Type B pancreatic cell (in vitro differentiated cells): Measurements from ENCODE around the gene CCDC116. TPM values are rescaled to one million over a fixed set of nuclear protein-coding genes. Genes with fewer than 3 reads are reported as not detected.
"Not testable (repeated sequence)": the region's sequence is repeated elsewhere in the genome, so short reads cannot be mapped to it uniquely, and the experiment has no call there.

Experiments
- DNase-seq: peaks from one replicate; pipeline ENCODE4 v3.0.0; 2021; ENCODE audit warnings: mixed read lengths; ENCODE audit not compliant: unreplicated experiment; ENCODE audit errors: extremely low spot score
- H3K27ac Mint-ChIP-seq: 2 replicates; pipeline ENCODE4 v1.8.0; 2021; ENCODE audit warnings: mild to moderate bottlenecking, mixed read lengths
- H3K27me3 Mint-ChIP-seq: 2 replicates; pipeline ENCODE4 v1.8.0; 2021; ENCODE audit warnings: mixed read lengths
- H3K36me3 Mint-ChIP-seq: 2 replicates; pipeline ENCODE4 v1.8.0; 2021; ENCODE audit warnings: mixed read lengths
- H3K4me1 Mint-ChIP-seq: one replicate; pipeline ENCODE4 v1.8.0; 2021; ENCODE audit warnings: mixed read lengths; ENCODE audit not compliant: unreplicated experiment
- H3K4me3 Mint-ChIP-seq: 2 replicates; pipeline ENCODE4 v1.8.0; 2021; ENCODE audit warnings: mild to moderate bottlenecking, mixed read lengths
- H3K9me3 Mint-ChIP-seq: 2 replicates; pipeline ENCODE4 v1.8.0; 2021; ENCODE audit warnings: mixed read lengths
- CTCF ChIP-seq: fragments of 200-600 bp; sonication (generic); conservative IDR thresholded peaks from 2 replicates; pipeline ENCODE4 v1.5.0; 2021; ENCODE audit warnings: antibody characterized with exemption, mild to moderate bottlenecking
- total RNA-seq: library from RNA; stranded (reverse); gene quantifications from 2 replicates; pipeline ENCODE4 v1.2.1, GENCODE V29; 2021; ENCODE audit warnings: low replicate concordance

The CCDC116 gene
- total RNA-seq, 1 donor from 2014 or later = 0.87 TPM

- Mint-ChIP-seq H3K9me3 (no peaks in the 10 kb centered on the region), H3K27ac (no peak overlapping the region), H3K4me3 (no peak overlapping the region), H3K4me1 (peaks cover 7% of the 10 kb centered on the region), H3K27me3 (no peaks in the 10 kb centered on the region), H3K36me3 (peaks cover 34% of the 10 kb centered on the region)
- TF ChIP-seq CTCF = no peak
- no peak for DNase-seq
Observed at GRCh38 chr22:21594865-21595452, 37.6 kb upstream of the CCDC116 start.

- not testable (repeated sequence) for H3K27ac Mint-ChIP-seq, H3K9me3 Mint-ChIP-seq, DNase-seq, H3K4me3 Mint-ChIP-seq, H3K4me1 Mint-ChIP-seq, H3K27me3 Mint-ChIP-seq
- peaks cover 34% of the 10 kb centered on the region for H3K36me3 Mint-ChIP-seq
Observed at GRCh38 chr22:21596356-21597135, 36.0 kb upstream of the CCDC116 start.

GRCh38 chr22:21598302-21598701, 34.3 kb upstream of the CCDC116 start:
- peaks cover 29% of the 10 kb centered on the region for H3K36me3 Mint-ChIP-seq
- no peak overlapping the region for H3K27ac Mint-ChIP-seq
- H3K27me3 Mint-ChIP-seq = no peaks in the 10 kb centered on the region
- no peak for TF ChIP-seq CTCF
- no peak overlapping the region for H3K4me3 Mint-ChIP-seq
- H3K9me3 Mint-ChIP-seq = no peaks in the 10 kb centered on the region
- DNase-seq = no peak
- no peaks in the 10 kb centered on the region for H3K4me1 Mint-ChIP-seq

GRCh38 chr22:21599053-21599893, 33.3 kb upstream of the CCDC116 start:
- Mint-ChIP-seq H3K27me3 (no peaks in the 10 kb centered on the region), H3K27ac (peak overlapping the region; percentile 29), H3K9me3 (no peaks in the 10 kb centered on the region), H3K4me3 (no peak overlapping the region), H3K36me3 (peaks cover 19% of the 10 kb centered on the region), H3K4me1 (no peaks in the 10 kb centered on the region)
- DNase-seq = no peak
- no peak for TF ChIP-seq CTCF

- H3K4me1 Mint-ChIP-seq = no peaks in the 10 kb centered on the region
- no peak overlapping the region for H3K27ac Mint-ChIP-seq
- H3K36me3 Mint-ChIP-seq = peaks cover 8% of the 10 kb centered on the region
- H3K9me3 Mint-ChIP-seq = no peaks in the 10 kb centered on the region
- no peak for TF ChIP-seq CTCF
- no peak overlapping the region for H3K4me3 Mint-ChIP-seq
- H3K27me3 Mint-ChIP-seq = no peaks in the 10 kb centered on the region
- no peak for DNase-seq
Observed at GRCh38 chr22:21602579-21602978, 30.0 kb upstream of the CCDC116 start.

- H3K4me1 Mint-ChIP-seq = no peaks in the 10 kb centered on the region
- H3K9me3 Mint-ChIP-seq = no peaks in the 10 kb centered on the region
- TF ChIP-seq CTCF = no peak
- no peak overlapping the region for H3K4me3 Mint-ChIP-seq
- no peaks in the 10 kb centered on the region for H3K27me3 Mint-ChIP-seq
- H3K36me3 Mint-ChIP-seq = peaks cover 6% of the 10 kb centered on the region
- no peak for DNase-seq
- no peak overlapping the region for H3K27ac Mint-ChIP-seq
Observed at GRCh38 chr22:21603973-21604372, 28.6 kb upstream of the CCDC116 start.
